PC-9 (cell line): ENCODE results near the gene NCOA3.

Source experiments
- CTCF ChIP-seq: fragments of 200-600 bp; sonication (generic); conservative IDR thresholded peaks from 2 replicates; pipeline ENCODE4 v1.6.1; 2017; ENCODE audit warnings: mixed run types, antibody characterized with exemption, mild to moderate bottlenecking, moderate library complexity
- EZH2 ChIP-seq: fragments of 200-600 bp; sonication (generic); IDR thresholded peaks from 2 replicates; pipeline ENCODE4 v1.8.0; 2017; ENCODE audit warnings: antibody characterized with exemption, low read depth

- no peak for TF ChIP-seq CTCF
- no peak for TF ChIP-seq EZH2
Measured at GRCh38 chr20:47493175-47493962, 8.3 kb upstream of the NCOA3 start.
